Calu3 (cell line): ENCODE data around the gene MAP4K2. TPM values are rescaled to one million over a fixed set of nuclear protein-coding genes. Genes with fewer than 3 reads are reported as not detected.

Source experiments
- BruUV-seq: library from RNA; stranded (reverse); fragments of 400-500 nt; replicated peaks from 2 replicates; lab custom pipeline; 2021; lab: Mats Ljungman, UMichigan
- CTCF ChIA-PET: fragments of 300-600 bp; sonication (Branson Sonifier 250); formaldehyde crosslinking; loops from one replicate; lab custom pipeline; 2022; ENCODE audit warnings: antibody characterized with exemption; lab: Charles Lee
- DNase-seq: peaks from one replicate; pipeline ENCODE4 v3.0.0; 2022
- H3K27ac Mint-ChIP-seq: one replicate; pipeline ENCODE4 v1.8.0; 2022; ENCODE audit warnings: mixed read lengths; ENCODE audit not compliant: unreplicated experiment
- H3K27me3 Mint-ChIP-seq: one replicate; pipeline ENCODE4 v1.8.0; 2022; ENCODE audit warnings: mixed read lengths; ENCODE audit not compliant: unreplicated experiment
- H3K36me3 Mint-ChIP-seq: one replicate; pipeline ENCODE4 v1.8.0; 2022; ENCODE audit warnings: mild to moderate bottlenecking, moderate library complexity, mixed read lengths; ENCODE audit not compliant: insufficient read depth, unreplicated experiment
- H3K4me1 Mint-ChIP-seq: one replicate; pipeline ENCODE4 v1.8.0; 2022; ENCODE audit warnings: mild to moderate bottlenecking, low read depth, mixed read lengths; ENCODE audit not compliant: unreplicated experiment
- H3K4me3 Mint-ChIP-seq: one replicate; pipeline ENCODE4 v1.8.0; 2022; ENCODE audit warnings: mild to moderate bottlenecking, low read depth, moderate library complexity, mixed read lengths; ENCODE audit not compliant: unreplicated experiment
- H3K9me3 Mint-ChIP-seq: one replicate; pipeline ENCODE4 v1.8.0; 2022; ENCODE audit warnings: low read depth, mixed read lengths; ENCODE audit not compliant: unreplicated experiment
- CTCF ChIP-seq: fragments of 200-600 bp; IDR thresholded peaks from one replicate; pipeline ENCODE4 v1.8.0; 2022; ENCODE audit warnings: antibody characterized with exemption; ENCODE audit not compliant: unreplicated experiment
- intact Hi-C: fragments of 100-400 bp; cut with micrococcal nuclease; formaldehyde crosslinking; loops from one replicate; pipeline ENCODE4 v1.10.0; 2022; ENCODE audit not compliant: unreplicated experiment
- total RNA-seq: library from RNA; stranded (reverse); gene quantifications from 2 replicates; pipeline ENCODE4 v1.2.3, GENCODE V29; 2022

MAP4K2 gene
- total RNA-seq, 1 experiment from 2014 or later: 17.4 TPM

GRCh38 chr11:64763526-64764039 is 39.4 kb downstream of the MAP4K2 start:
- H3K36me3 Mint-ChIP-seq: peaks cover 82% of the 10 kb centered on the region
- intact Hi-C loops: no loop called here
- no peak overlapping the region for H3K27ac Mint-ChIP-seq
- no peak for TF ChIP-seq CTCF
- H3K9me3 Mint-ChIP-seq: no peaks in the 10 kb centered on the region
- no peak for DNase-seq
- CTCF ChIA-PET: interaction anchor here (0.6 kb wide), 1 partner anchor 359 kb away, joined by 4 read pairs; no protein-coding TSS in a partner anchor
- no peak overlapping the region for H3K4me3 Mint-ChIP-seq
- H3K27me3 Mint-ChIP-seq: no peaks in the 10 kb centered on the region
- BruUV-seq: no TSS peak
- H3K4me1 Mint-ChIP-seq: peaks cover 21% of the 10 kb centered on the region

- H3K4me1 Mint-ChIP-seq: peaks cover 21% of the 10 kb centered on the region
- peaks cover 75% of the 10 kb centered on the region for H3K36me3 Mint-ChIP-seq
- DNase-seq: no peak
- no peak for TF ChIP-seq CTCF
- peak overlapping the region; percentile 19 for H3K27ac Mint-ChIP-seq
- intact Hi-C loops: no loop called here
- H3K27me3 Mint-ChIP-seq: no peaks in the 10 kb centered on the region
- CTCF ChIA-PET: interaction anchor here (0.6 kb wide), 1 partner anchor 360 kb away, joined by 4 read pairs; no protein-coding TSS in a partner anchor
- BruUV-seq: no TSS peak
- no peaks in the 10 kb centered on the region for H3K9me3 Mint-ChIP-seq
- H3K4me3 Mint-ChIP-seq: peak overlapping the region; percentile 13
Measured at GRCh38 chr11:64762674-64763525, 40.1 kb downstream of the MAP4K2 start.

- Mint-ChIP-seq H3K9me3 (no peaks in the 10 kb centered on the region), H3K36me3 (peaks cover 69% of the 10 kb centered on the region), H3K27ac (peak overlapping the region; percentile 19), H3K4me3 (peak overlapping the region; percentile 13), H3K27me3 (no peaks in the 10 kb centered on the region), H3K4me1 (peaks cover 21% of the 10 kb centered on the region)
- no peak for DNase-seq
- no peak for TF ChIP-seq CTCF
- CTCF ChIA-PET: no interaction called here
- intact Hi-C loops: no loop called here
- BruUV-seq: no TSS peak
Measured at GRCh38 chr11:64762277-64762673, 40.7 kb downstream of the MAP4K2 start.

- H3K4me1 Mint-ChIP-seq: peaks cover 21% of the 10 kb centered on the region
- H3K4me3 Mint-ChIP-seq: no peak overlapping the region
- DNase-seq: no peak
- TF ChIP-seq CTCF: no peak
- H3K36me3 Mint-ChIP-seq: peaks cover 56% of the 10 kb centered on the region
- no peaks in the 10 kb centered on the region for H3K9me3 Mint-ChIP-seq
- H3K27ac Mint-ChIP-seq: no peak overlapping the region
- intact Hi-C loops: no loop called here
- CTCF ChIA-PET: no interaction called here
- no TSS peak for BruUV-seq
- H3K27me3 Mint-ChIP-seq: no peaks in the 10 kb centered on the region
Measured at GRCh38 chr11:64760759-64761420, 42.1 kb downstream of the MAP4K2 start.
